HG02840 (cell line): Measurements from ENCODE around the gene FAM107B.
"Not testable (repeated sequence)": the region's sequence is repeated elsewhere in the genome, so short reads cannot be mapped to it uniquely, and the experiment has no call there.

Experiments
- ATAC-seq: cut with Tn5 transposase; IDR thresholded peaks from one replicate; pipeline ENCODE4 v1.9.1; 2021; ENCODE audit warnings: mild to moderate bottlenecking, moderate library complexity, moderate number of reproducible peaks; ENCODE audit not compliant: unreplicated experiment, low FRiP score

FAM107B gene

DNA sequence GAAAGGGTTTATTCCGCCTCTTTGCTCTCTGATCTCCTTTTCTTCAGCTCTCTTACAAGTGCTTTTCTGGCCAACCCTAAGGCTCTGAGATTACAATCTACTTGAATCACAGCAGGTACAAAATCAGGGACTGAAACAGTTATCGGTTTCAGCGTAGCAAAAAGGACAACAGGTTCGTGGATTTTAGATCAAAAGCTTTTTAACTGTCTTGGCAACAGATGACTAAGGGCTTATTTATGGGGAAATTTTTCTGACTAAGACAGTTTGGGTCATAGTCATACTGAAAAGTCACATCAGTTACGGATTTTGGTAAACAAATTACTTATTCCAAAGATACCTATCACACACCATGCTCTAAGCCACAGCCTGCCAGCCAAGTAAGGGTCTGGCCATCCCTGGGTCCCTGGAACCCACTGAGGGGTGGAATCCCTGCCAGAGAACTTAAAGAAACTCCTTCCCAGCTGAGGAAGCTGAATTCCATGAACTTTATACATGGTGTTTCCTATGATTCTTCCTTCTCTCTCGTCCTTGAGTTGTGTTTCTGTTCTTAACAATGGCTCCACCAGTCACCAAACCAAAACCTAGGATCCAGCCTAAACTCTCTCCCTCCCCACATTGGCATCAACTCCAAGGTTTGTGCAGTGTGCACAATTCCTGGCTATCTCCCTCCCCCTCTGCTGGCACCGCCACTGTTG is 169.3 kb downstream of the FAM107B start:
- ATAC-seq: peak; percentile 42

DNA sequence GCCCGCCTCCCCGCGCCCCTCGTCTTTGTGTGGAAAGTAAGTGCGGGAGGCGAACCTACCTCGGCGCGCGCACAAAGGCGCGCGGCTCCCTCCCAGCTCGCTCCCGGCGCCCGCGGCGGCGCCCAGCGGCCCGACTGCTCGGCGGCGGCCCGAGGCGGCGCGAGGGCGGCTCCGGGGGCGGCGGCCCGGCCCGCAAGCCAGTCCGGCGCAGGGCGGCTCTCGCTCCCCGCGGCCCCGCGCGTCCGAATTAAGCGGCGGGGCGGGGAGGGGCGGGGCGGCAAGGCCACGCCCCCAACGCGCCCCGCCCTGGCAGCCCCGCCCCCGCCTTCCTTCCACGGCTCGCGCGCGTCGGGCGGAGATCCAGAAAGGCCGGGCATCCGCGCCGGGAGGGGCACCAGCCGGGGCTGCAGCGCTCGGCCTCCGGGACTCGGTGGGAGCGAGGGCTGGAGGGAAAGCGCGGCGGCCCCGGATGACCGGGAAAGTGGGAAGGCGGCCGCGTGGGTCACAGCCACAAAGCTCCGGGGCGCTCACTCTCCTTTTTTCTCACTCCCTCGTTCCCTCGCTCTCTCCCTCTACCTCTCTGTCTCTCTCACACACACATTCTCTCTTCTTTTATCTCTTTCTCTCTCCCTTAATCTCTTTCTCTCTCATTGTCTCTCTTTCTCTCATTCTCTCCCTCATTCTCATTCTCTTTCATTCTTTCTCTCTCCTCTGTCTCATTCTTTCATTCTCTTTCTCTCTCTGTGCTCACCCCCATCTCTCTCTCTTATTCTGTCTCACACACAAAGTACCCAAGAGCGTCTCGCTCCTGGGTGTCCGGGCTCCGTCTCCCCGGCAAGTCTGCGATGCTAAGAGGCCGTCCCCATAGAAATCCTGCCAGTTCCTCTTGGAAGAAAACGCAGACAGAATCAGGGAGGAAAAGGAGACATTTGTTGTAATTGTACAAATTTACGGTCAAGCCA is 170.2 kb downstream of the FAM107B start:
- peak; percentile 52 for ATAC-seq

- peak; percentile 13 for ATAC-seq
These were observed 171.1 kb downstream of the FAM107B start for GRCh38 chr10:14603534-14604102.

DNA sequence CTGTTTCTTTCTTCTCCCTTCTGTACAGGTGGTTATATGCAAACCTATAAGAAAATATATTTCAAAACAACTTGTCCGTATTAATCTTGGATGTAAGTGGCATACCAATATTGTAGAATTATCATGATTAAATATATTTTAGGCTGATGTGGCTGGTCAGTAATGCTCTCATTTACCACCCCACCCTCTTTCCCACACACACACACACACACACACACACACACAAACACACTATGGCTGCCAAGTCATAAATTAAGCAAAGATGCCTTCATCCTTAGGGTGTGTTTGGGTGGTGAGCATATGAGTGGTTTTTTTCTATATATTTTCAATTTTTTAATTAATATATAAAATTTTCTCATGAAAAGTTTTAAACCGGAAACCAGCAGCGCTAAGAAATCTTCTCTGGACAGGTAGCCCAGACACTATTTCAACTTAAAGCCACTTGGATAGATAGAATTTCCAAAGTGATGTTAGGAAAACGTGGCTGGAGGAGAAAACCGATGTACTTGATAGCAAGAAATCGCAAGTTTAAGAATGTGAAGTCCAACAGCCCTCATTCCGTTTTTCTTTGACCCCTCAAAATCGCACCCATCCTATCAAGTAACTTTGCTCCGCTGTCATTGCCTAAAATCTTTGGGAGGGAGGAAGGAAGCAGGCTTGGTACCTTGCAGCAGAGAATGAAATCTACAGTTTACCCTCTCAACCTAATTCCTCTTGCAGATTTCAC is 171.7 kb downstream of the FAM107B start:
- no peak for ATAC-seq

DNA sequence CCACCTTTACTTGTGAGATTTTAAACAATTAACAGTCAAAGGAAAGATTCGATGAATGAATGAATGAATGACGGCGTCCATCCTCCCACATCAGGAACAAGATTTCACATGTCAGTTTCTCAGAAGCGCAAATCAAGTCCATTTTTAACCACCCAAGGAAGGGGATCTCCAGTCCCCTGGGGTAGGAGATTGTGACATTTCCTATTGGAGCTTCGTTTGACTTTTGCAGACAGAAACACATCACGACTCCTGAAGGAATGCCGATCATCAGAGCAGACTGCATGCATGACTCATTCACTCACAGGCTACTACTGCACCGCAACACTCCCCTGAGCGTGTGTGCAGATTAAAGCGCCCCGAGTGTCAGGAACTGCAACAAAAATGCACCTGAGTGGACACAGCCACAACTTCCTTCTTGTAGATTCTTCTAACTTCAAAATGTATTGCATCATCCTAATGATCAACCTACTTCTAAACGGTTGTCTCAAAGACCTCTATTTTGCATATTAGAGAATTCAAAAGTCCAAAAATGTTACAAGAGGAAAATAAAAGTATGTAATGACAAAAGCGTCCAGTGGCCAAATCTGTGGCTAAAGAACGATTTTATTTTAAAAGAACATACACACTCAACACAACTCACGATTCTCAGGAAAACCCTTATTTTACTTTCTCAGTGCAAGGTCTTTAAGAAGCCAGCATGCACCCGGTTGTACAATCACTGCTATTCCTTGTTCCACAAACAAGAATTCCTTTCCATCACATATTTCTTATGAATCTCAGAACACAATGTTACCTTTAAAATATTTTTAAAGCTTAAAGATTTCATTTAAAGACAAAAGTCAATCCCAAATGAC is 172.6 kb downstream of the FAM107B start:
- ATAC-seq: no peak

DNA sequence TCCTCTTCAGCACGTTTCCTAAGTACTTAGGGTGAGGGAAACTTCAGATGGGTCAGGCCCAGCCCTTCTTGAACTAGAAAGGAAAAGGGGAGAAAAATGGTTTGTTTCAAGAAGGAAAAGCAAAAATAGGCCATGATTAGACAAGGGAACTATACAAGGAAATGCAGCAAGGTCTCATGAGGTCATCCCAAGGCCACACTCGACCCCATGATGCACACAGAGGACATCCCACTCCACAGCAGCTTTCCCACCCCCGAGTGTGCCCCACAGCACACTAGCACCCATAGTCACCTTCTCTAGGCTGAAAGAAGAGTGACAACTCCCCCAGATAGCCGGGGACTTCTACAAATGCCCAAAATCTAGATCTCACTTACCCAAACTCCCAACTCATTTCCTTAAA is 173.4 kb downstream of the FAM107B start:
- no peak for ATAC-seq

DNA sequence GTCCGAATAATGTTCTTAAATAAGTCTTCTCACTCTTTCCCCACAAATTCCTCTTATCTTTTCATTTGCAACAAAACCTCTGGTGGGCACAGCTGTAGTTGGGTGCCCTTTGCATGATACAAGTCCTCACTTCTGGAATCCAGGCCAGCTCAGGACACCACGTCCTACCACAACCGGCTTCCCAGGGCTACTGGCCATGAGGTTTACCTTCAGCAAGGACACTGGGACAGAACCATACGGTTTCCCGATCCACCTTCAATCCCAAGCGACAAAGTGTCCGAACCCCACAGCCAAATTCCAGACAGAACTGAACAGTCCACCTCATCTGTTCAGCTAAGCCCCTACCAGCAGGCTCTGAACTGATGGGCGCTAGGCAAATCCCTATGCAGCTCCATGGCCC is 174.6 kb downstream of the FAM107B start:
- no peak for ATAC-seq

- ATAC-seq: no peak
These were observed 175.6 kb downstream of the FAM107B start for GRCh38 chr10:14598809-14599764.

GRCh38 chr10:14595526-14596182 is 179.0 kb downstream of the FAM107B start:
- ATAC-seq: no peak

DNA sequence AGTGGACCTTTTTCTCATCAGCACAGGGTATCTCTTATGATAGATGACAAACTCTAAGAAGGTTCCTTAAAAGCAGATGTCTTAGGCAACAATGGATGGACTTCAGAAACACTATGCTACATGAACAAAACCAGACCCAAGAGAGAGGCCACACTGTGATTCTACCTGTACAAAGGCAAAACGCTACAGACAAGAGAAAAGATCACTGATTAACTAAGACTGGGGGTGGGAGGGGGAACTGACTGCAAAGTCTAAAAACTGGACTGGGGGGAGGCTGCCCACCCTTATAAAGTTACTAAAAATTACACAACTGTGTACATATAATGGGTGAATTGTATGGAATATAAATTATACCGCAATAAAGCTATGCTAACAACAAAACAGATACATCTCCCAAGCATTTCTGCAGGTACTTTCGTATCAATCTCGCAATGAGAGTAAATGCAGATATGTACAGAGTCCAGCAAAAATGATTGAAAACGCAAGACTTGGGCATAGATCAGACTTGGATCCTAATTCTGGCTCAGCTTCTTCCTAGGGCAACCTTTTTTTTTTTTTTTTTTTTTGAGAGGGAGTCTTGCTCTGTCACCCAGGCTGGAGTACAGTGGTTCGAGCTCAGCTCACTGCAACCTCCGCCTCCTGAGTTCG is 179.7 kb downstream of the FAM107B start:
- no peak for ATAC-seq

- no peak for ATAC-seq
These were observed 180.9 kb downstream of the FAM107B start for GRCh38 chr10:14593806-14594205.

GRCh38 chr10:14592566-14592965 is 182.1 kb downstream of the FAM107B start:
- ATAC-seq: no peak

DNA sequence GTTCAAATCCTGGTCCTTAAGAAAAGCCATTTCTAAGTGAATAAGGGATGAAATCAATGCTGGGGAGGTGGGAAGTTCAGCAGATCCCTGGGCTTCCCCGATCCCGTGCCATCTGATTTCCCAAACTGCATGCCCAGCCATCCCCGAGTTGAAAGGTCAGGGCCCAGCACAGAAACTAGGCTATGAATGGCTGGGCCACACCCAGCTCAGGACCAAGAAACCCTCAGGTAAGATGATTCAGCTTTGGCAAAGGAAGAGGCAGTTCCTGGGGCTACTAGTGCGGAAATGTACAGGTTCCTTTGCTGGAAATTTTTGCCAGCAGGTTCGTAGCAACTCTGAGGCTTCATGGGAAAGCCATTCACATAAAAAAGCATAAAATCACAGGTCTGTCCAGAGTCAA is 182.7 kb downstream of the FAM107B start:
- no peak for ATAC-seq

- ATAC-seq: not testable (repeated sequence)
These were observed 185.8 kb downstream of the FAM107B start for GRCh38 chr10:14588938-14589294.

GRCh38 chr10:14588084-14588937 is 186.4 kb downstream of the FAM107B start:
- ATAC-seq: no peak

DNA sequence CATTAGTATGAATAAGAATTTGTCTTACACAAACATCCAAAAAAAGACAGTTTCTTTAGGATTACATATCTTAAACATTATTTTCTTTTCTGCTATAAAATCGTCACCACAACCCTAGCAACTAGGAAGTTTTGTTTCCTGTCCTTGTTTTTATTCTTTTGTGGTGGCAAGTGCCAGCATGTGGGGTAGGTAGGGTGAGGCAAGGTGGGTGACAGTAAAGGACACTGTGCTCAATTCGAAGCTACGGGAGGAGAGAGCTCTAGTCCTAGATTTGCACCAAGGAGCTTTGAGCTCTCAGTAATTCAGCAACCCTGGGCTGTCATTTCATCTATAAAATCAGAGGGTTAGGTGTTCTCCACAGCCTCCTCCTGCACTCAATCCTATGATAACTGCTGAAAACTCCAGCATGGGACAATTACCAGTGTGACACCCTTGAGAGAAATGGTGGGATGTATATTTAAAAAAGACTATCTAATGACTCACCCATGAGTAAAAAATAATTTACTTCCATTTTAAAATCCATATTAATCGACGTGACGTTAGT is 187.1 kb downstream of the FAM107B start:
- ATAC-seq: no peak
